ENCODE data around the gene PDX1. TPM values are rescaled to one million over a fixed set of nuclear protein-coding genes. Genes with fewer than 3 reads are reported as not detected.

The PDX1 gene
- total RNA-seq, 1 experiment from 2014 or later: not detected

DNA sequence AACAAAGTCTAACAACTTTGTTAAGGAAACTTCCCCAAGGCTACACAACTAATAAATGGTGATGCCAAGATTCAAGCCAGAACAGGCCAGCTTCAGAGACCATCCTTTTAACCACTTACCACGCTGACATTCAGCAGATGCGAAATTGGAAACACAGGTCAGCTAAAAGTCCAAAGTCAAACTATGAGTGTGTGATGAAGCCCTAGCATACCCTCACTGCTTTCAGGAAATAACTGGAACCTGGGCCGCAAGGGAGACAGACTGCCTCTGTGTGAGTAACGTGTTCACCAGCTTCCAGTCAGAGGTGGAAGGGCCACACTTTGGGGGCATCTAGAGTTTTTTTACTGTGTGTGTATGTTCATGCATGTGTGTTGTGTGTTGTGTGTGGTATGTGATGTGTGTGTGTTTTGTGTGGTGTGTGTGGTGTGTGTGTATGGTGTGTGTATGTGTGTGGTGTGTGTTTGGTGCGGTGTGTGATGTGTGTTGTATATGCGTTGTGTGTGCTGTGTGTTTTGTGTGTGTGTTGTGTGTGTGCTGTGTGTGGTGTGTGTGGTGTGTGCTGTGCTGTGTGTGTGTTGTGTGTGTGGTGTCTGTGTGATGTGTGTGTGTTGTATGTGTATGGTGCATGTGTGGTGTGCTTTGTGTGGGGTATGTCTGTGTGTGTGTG, 12.5 kb upstream of the PDX1 start:
- Histone ChIP-seq H3K4me3 (ENCODE audit: low read depth, low read length, poor library complexity, severe bottlenecking) (no peak overlapping the region), H3K9me3 (ENCODE audit: low read depth, low read length, poor library complexity, severe bottlenecking) (no peaks in the 10 kb centered on the region), H3K36me3 (ENCODE audit: insufficient read depth, low read length, poor library complexity, severe bottlenecking) (no peaks in the 10 kb centered on the region), H3K27ac (ENCODE audit: low read depth, low read length, poor library complexity, severe bottlenecking) (no peak overlapping the region), H3K4me1 (ENCODE audit: insufficient read depth, low read length, poor library complexity, severe bottlenecking) (no peaks in the 10 kb centered on the region), H3K27me3 (replicated peaks; ENCODE audit: insufficient read depth, low read depth, low read length, poor library complexity) (peaks cover 88% of the 10 kb centered on the region)
- no TSS peak for BruUV-seq (replicated peaks)
- intact Hi-C loops (cut with micrococcal nuclease; ENCODE audit: unreplicated experiment): no loop called here
- POLR2A ChIA-PET (ENCODE audit: low non-redundant PET): no interaction called here
- CTCF ChIA-PET: no interaction called here
- DNase-seq (ENCODE audit: low spot score): no peak
- no peak for TF ChIP-seq EZH2 (IDR thresholded peaks at IDR 0.05; ENCODE audit: borderline replicate concordance, low read depth, low read length, poor library complexity, severe bottlenecking)
- TF ChIP-seq, protein P1, sequence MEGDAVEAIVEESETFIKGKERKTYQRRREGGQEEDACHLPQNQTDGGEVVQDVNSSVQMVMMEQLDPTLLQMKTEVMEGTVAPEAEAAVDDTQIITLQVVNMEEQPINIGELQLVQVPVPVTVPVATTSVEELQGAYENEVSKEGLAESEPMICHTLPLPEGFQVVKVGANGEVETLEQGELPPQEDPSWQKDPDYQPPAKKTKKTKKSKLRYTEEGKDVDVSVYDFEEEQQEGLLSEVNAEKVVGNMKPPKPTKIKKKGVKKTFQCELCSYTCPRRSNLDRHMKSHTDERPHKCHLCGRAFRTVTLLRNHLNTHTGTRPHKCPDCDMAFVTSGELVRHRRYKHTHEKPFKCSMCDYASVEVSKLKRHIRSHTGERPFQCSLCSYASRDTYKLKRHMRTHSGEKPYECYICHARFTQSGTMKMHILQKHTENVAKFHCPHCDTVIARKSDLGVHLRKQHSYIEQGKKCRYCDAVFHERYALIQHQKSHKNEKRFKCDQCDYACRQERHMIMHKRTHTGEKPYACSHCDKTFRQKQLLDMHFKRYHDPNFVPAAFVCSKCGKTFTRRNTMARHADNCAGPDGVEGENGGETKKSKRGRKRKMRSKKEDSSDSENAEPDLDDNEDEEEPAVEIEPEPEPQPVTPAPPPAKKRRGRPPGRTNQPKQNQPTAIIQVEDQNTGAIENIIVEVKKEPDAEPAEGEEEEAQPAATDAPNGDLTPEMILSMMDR (conservative IDR thresholded peaks at IDR 0.05; ENCODE audit: low read depth, low read length): no peak

DNA sequence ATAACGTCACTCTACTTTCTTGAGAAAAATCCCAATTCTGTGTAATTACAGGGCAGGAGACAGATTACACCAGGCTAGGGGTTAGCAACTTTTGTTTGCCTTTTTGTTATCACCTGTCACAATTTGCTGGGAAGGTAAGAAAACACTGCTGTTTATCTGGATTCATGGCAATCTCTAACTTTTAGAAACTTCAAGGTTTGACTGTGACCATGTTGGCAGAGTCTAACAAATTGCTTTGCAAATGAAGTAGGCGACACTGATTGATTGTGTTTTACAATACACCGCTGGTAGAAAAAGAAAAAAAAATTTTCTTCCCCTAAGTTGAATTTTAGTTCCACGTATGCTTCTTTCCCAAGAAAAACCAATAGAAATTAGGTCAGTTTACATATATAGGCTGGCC, 10.4 kb upstream of the PDX1 start:
- Histone ChIP-seq H3K27me3 (replicated peaks; ENCODE audit: insufficient read depth, low read depth, low read length, poor library complexity) (peaks cover 91% of the 10 kb centered on the region), H3K9me3 (ENCODE audit: low read depth, low read length, poor library complexity, severe bottlenecking) (no peaks in the 10 kb centered on the region), H3K36me3 (ENCODE audit: insufficient read depth, low read length, poor library complexity, severe bottlenecking) (no peaks in the 10 kb centered on the region), H3K4me3 (ENCODE audit: low read depth, low read length, poor library complexity, severe bottlenecking) (no peak overlapping the region), H3K27ac (ENCODE audit: low read depth, low read length, poor library complexity, severe bottlenecking) (no peak overlapping the region), H3K4me1 (ENCODE audit: insufficient read depth, low read length, poor library complexity, severe bottlenecking) (no peaks in the 10 kb centered on the region)
- POLR2A ChIA-PET (ENCODE audit: low non-redundant PET): no interaction called here
- no TSS peak for BruUV-seq (replicated peaks)
- TF ChIP-seq, protein P1 (conservative IDR thresholded peaks at IDR 0.05; ENCODE audit: low read depth, low read length): no peak
- TF ChIP-seq EZH2 (IDR thresholded peaks at IDR 0.05; ENCODE audit: borderline replicate concordance, low read depth, low read length, poor library complexity, severe bottlenecking): no peak
- DNase-seq (ENCODE audit: low spot score): no peak
- CTCF ChIA-PET: no interaction called here
- intact Hi-C loops (cut with micrococcal nuclease; ENCODE audit: unreplicated experiment): no loop called here

DNA sequence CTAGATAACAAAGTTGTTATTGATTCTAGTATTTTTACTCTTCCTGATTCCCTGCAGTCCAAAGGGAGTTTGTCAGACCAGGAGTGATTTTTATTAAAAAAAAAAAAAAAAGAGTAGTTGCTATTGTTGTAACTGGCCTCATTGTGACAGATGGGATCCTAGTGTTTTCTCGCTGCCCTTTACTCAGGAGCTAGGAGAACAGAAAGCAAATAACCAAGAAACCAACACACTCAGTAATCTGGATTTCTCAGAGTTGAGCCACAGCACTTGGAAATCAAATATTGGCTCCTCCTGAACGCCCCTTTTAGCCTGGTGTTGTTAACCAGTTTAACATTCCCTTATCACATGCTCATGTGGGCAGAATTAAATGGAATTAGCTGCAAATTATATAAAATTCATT, 8.3 kb upstream of the PDX1 start:
- Histone ChIP-seq H3K9me3 (ENCODE audit: low read depth, low read length, poor library complexity, severe bottlenecking) (no peaks in the 10 kb centered on the region), H3K27me3 (replicated peaks; ENCODE audit: insufficient read depth, low read depth, low read length, poor library complexity) (peaks cover 91% of the 10 kb centered on the region), H3K4me1 (ENCODE audit: insufficient read depth, low read length, poor library complexity, severe bottlenecking) (no peaks in the 10 kb centered on the region), H3K4me3 (ENCODE audit: low read depth, low read length, poor library complexity, severe bottlenecking) (no peak overlapping the region), H3K36me3 (ENCODE audit: insufficient read depth, low read length, poor library complexity, severe bottlenecking) (no peaks in the 10 kb centered on the region), H3K27ac (ENCODE audit: low read depth, low read length, poor library complexity, severe bottlenecking) (no peak overlapping the region)
- no peak for TF ChIP-seq EZH2 (IDR thresholded peaks at IDR 0.05; ENCODE audit: borderline replicate concordance, low read depth, low read length, poor library complexity, severe bottlenecking)
- TF ChIP-seq, protein P1 (conservative IDR thresholded peaks at IDR 0.05; ENCODE audit: low read depth, low read length): no peak
- no peak for DNase-seq (ENCODE audit: low spot score)
- intact Hi-C loops (cut with micrococcal nuclease; ENCODE audit: unreplicated experiment): no loop called here
- no TSS peak for BruUV-seq (replicated peaks)
- ChIA-PET POLR2A (ENCODE audit: low non-redundant PET) (no interaction called here), CTCF (no interaction called here)

Measured in A673 (cell line).